Effector memory CD8-positive, alpha-beta T cell (primary cell): ENCODE data around the gene DENND4B.
"Not testable (repeated sequence)": the region's sequence is repeated elsewhere in the genome, so short reads cannot be mapped to it uniquely, and the experiment has no call there.

Source experiments
- ATAC-seq: fragments of 150-1000 bp; cut with Tn5 transposase; replicated peaks from 2 replicates; pipeline ENCODE4 v1.10.0; 2021; ENCODE audit warnings: mild to moderate bottlenecking, moderate library complexity
- DNase-seq, 3 experiments: peaks; one replicate each; pipeline ENCODE4 v3.0.0; 2021
- H3K27ac Mint-ChIP-seq, 2 donors: one replicate each; pipeline ENCODE4 v1.8.0; 2022; ENCODE audit warnings: mild to moderate bottlenecking in 2 of 2, mixed read lengths in 2 of 2, moderate library complexity in 2 of 2
- H3K27me3 Mint-ChIP-seq, 2 donors: one replicate each; pipeline ENCODE4 v1.8.0; 2022; ENCODE audit warnings: mixed read lengths in 2 of 2
- H3K36me3 Mint-ChIP-seq: one replicate; pipeline ENCODE4 v1.8.0; 2022; ENCODE audit warnings: mild to moderate bottlenecking, moderate library complexity, mixed read lengths; ENCODE audit not compliant: insufficient read depth
- H3K4me1 Mint-ChIP-seq, 2 donors: one replicate each; pipeline ENCODE4 v1.8.0; 2022; ENCODE audit warnings: low read depth in 2 of 2, mixed read lengths in 2 of 2
- H3K4me3 Mint-ChIP-seq, 2 donors: one replicate each; pipeline ENCODE4 v1.8.0; 2022; ENCODE audit warnings: mild to moderate bottlenecking in 2 of 2, mixed read lengths in 2 of 2, moderate library complexity in 2 of 2
- H3K9me3 Mint-ChIP-seq, 2 donors: one replicate each; pipeline ENCODE4 v1.8.0; 2022; ENCODE audit warnings: mixed read lengths in 2 of 2

Gene DENND4B

DNA sequence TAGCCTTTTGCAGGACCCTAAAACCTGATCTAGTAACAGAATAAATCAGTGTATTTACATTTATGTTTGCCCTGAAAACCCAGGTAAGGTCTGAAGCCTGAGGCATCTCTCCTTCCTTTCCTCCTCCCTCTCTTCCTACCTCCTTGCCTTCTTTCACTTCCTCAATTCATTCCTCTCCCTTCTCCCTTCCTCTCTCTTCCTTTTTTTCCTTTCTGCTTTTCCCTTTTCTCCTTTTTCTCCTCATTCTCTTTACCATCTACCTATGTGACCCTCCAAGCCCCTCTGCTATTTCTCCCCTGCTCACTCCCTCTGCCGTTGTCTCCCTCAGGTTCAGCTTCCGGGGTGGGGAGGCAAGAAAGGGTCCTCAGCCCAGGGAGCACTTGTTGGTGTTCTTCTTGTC lies 35.2 kb upstream of the DENND4B start:
- H3K36me3 Mint-ChIP-seq, DNase-seq, H3K27ac Mint-ChIP-seq, ATAC-seq, H3K4me3 Mint-ChIP-seq, H3K9me3 Mint-ChIP-seq: not testable (repeated sequence)
- peaks cover 9 to 14% of the 10 kb centered on the region in 2 donors for H3K27me3 Mint-ChIP-seq
- peaks cover 8 to 19% of the 10 kb centered on the region in 2 donors for H3K4me1 Mint-ChIP-seq

DNA sequence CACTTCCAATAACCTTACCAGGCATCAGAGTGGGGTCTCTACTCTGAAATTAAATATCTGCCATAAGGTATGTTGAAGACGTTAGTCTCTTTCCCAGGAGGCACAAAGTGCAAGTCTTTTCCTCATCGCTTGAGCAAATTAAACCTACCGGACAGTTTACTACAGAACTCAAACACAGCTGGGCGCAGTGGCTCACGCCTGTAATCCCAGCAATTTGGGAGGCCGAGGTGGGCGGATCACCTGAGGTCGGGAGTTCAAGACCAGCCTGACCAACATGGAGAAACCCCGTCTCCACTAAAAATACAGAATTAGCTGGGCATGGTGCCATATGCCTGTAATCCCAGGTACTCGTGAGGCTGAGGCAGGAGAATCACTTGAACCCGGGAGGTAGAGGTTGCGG lies 32.6 kb upstream of the DENND4B start:
- H3K4me1 Mint-ChIP-seq = peaks cover 23 to 30% of the 10 kb centered on the region in 2 donors
- H3K9me3 Mint-ChIP-seq, ATAC-seq, H3K27me3 Mint-ChIP-seq, DNase-seq: not testable (repeated sequence)
- peaks cover 30% of the 10 kb centered on the region for H3K36me3 Mint-ChIP-seq
- peak overlapping the region; percentile 93 to 95 for H3K4me3 Mint-ChIP-seq
- H3K27ac Mint-ChIP-seq = peak overlapping the region; percentile 17 to 89

DNA sequence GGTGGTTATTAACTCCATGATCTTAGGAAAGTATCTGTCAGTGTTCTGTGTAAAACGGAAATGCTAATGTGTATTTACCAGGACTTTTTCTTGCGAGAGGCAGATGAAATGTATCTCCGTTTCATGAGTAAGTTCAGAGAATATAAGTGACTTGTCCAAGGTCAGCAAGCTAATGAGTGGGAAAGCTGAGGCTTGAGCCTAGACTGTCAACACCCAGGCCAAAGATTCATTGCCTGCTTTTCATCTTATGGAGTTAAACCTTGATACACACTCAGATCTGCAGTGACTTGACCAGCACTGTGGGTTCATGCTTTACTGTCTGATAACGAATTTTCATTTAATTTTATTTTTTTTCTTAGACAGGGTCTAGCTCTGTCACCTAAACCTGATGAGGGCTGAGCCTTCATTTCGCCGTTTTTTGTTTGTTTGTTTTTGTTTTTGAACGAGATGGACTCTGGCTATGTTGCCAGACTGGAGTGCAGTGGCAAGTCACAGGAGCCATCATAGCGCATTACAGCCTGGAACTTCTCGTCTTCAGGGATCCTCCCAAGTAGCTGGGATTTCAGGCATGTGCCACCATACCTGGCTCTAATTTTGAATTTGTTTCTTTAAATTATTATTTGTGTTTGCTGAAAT lies 31.9 kb upstream of the DENND4B start:
- Mint-ChIP-seq H3K27ac (peak overlapping the region; percentile 89 to 94), H3K4me1 (peaks cover 23 to 30% of the 10 kb centered on the region in 2 donors), H3K36me3 (peaks cover 35% of the 10 kb centered on the region), H3K4me3 (peak overlapping the region; percentile 93 to 95), H3K27me3 (no peaks in the 10 kb centered on the region), H3K9me3 (no peaks in the 10 kb centered on the region)
- DNase-seq (no peak), ATAC-seq (no peak)

GRCh38 chr1:153977250-153978240 lies 31.0 kb upstream of the DENND4B start, which contains the start of gene JTB:
Gene JTB (minus strand): TSS chr1:153977674. CDS start chr1:153977252, 422 bp downstream.
- peak within 1 kb of the TSS; percentile 93 to 95 for H3K4me3 Mint-ChIP-seq

DNA sequence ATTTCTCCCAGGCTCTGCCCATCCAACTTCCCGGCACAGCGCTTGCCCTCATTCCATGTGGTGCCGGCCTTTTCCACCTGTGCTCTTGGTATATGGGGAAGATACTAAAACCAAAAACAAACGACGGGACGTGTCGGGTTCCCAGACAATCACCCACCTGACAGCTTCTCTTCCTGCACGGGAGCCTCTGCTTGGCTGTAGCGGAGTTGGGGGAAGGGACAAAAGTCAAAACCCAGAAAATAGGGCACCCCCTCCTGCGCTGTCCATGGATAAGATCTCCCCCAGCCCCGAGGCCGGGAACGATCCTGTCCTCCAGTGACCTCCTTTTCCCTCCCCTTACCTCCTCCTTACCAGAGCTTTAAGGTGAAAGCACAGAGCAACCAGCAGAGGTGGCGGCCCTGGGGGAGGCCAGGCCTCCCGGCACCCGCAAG lies 30.3 kb upstream of the DENND4B start:
- DNase-seq = no peak

More at GRCh38 chr1:153977250-153978240, 31.0 kb upstream of the DENND4B start, which contains the start of gene JTB:
- H3K9me3 Mint-ChIP-seq = no peaks in the 10 kb centered on the region
- no peaks in the 10 kb centered on the region for H3K27me3 Mint-ChIP-seq
- H3K27ac Mint-ChIP-seq = peak within 1 kb of the TSS; percentile 89 to 94
- peaks cover 23 to 30% of the 10 kb centered on the region in 2 donors for H3K4me1 Mint-ChIP-seq
- peaks cover 35% of the 10 kb centered on the region for H3K36me3 Mint-ChIP-seq
- peak; percentile 71 to 74 (median 72) for DNase-seq
- ATAC-seq = peak; percentile 97

GRCh38 chr1:153973525-153973924 lies 27.0 kb upstream of the DENND4B start:
- Mint-ChIP-seq H3K4me3 (no peak overlapping the region), H3K4me1 (peaks cover 25 to 28% of the 10 kb centered on the region in 2 donors)

More for the DNA sequence above, 30.3 kb upstream of the DENND4B start:
- H3K27ac Mint-ChIP-seq = peak overlapping the region; percentile 89 to 94
- H3K27me3 Mint-ChIP-seq = no peaks in the 10 kb centered on the region
- ATAC-seq = no peak
- H3K4me3 Mint-ChIP-seq = peak overlapping the region; percentile 93 to 95
- peaks cover 35% of the 10 kb centered on the region for H3K36me3 Mint-ChIP-seq
- H3K4me1 Mint-ChIP-seq = peaks cover 23 to 34% of the 10 kb centered on the region in 2 donors
- H3K9me3 Mint-ChIP-seq = no peaks in the 10 kb centered on the region

DNA sequence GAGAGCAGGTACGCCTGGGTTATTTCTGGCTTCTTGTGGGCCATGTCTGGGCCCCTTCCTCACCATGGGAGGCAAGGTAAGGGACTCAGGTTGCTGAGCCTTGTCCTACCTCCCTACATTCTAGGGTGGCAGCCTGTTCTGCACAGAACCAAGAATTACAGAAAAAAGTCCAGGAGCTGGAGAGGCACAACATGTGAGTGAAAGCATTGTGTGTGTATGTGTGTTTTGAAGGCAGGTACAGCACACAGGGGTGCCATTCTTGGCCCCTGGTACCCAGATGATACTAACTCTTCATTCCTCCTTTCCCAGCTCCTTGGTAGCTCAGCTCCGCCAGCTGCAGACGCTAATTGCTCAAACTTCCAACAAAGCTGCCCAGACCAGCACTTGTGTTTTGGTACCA lies 26.6 kb upstream of the DENND4B start:
- DNase-seq (no peak), ATAC-seq (no peak)
- H3K27me3 Mint-ChIP-seq = no peaks in the 10 kb centered on the region
- peak overlapping the region in 1 of 2 donors; percentile 46 for H3K27ac Mint-ChIP-seq
- no peaks in the 10 kb centered on the region for H3K9me3 Mint-ChIP-seq
- peaks cover 35% of the 10 kb centered on the region for H3K36me3 Mint-ChIP-seq
- H3K4me3 Mint-ChIP-seq = no peak overlapping the region
- H3K4me1 Mint-ChIP-seq = peaks cover 24% of the 10 kb centered on the region in 2 donors

More at GRCh38 chr1:153973525-153973924, 27.0 kb upstream of the DENND4B start:
- Mint-ChIP-seq H3K9me3 (no peaks in the 10 kb centered on the region), H3K27ac (no peak overlapping the region), H3K27me3 (no peaks in the 10 kb centered on the region), H3K36me3 (peaks cover 35% of the 10 kb centered on the region)
- ATAC-seq (no peak), DNase-seq (no peak)

DNA sequence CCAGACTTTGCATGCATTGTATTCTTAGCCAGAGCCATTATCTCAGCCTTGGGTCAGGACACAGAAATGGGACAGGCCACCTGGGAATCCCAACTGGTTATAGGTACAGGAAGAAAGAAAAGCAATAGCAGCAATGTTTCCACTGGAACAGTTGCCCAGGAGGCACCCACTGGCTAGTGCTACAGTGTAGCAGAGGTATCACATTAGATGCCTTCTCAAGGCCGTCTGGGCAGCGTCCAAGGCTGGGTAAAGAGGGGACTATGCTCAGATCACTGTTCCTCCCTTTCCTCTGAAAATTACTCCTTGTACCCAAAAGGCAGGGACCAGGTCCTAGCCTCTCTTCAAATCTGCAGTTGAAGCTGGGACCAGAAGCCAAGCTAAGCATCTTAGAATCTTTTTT lies 23.8 kb upstream of the DENND4B start:
- H3K36me3 Mint-ChIP-seq = peaks cover 25% of the 10 kb centered on the region
- DNase-seq (no peak), ATAC-seq (no peak)
- H3K4me1 Mint-ChIP-seq = peaks cover 24 to 25% of the 10 kb centered on the region in 2 donors
- H3K27me3 Mint-ChIP-seq = no peaks in the 10 kb centered on the region
- no peaks in the 10 kb centered on the region for H3K9me3 Mint-ChIP-seq
- no peak overlapping the region for H3K27ac Mint-ChIP-seq
- no peak overlapping the region for H3K4me3 Mint-ChIP-seq

DNA sequence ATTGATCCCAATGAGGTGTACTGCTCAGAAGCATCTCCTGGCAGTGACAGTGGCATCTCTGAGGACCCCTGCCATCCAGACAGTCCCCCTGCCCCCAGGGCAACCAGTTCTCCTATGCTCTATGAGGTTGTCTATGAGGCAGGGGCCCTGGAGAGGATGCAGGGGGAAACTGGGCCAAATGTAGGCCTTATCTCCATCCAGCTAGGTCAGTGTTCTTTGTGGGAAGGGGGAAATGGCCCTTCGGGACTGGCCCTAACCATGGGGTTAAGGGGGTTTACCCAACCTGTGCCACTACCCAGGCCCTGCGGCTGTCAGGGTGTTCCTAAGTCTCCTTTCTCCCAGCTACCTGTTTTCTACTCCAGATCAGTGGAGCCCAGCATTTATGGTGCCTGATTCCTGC lies 22.5 kb upstream of the DENND4B start:
- Mint-ChIP-seq H3K9me3 (no peaks in the 10 kb centered on the region), H3K4me3 (peak overlapping the region in 1 of 2 donors; percentile 9), H3K27me3 (no peaks in the 10 kb centered on the region), H3K4me1 (peaks cover 26 to 30% of the 10 kb centered on the region in 2 donors), H3K27ac (peak overlapping the region in 1 of 2 donors; percentile 98), H3K36me3 (peaks cover 11% of the 10 kb centered on the region)
- DNase-seq (no peak), ATAC-seq (no peak)

DNA sequence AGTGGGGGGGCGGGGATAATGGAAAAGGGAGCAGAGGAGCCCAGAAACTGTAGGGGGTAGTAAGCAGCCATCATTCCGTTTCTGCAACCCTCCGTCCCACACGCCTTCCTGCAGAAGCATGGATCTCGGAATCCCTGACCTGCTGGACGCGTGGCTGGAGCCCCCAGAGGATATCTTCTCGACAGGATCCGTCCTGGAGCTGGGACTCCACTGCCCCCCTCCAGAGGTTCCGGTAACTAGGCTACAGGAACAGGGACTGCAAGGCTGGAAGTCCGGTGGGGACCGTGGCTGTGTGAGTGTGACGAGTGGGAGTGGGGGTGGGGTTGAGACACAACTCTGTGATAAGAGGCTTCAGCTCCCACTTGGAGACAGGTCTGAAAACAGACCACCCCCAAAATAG lies 21.9 kb upstream of the DENND4B start:
- DNase-seq (no peak), ATAC-seq (no peak)
- peak overlapping the region; percentile 96 to 99 for H3K4me3 Mint-ChIP-seq
- H3K27ac Mint-ChIP-seq = peak overlapping the region in 1 of 2 donors; percentile 98
- H3K9me3 Mint-ChIP-seq = no peaks in the 10 kb centered on the region
- H3K36me3 Mint-ChIP-seq = peaks cover 8% of the 10 kb centered on the region
- no peaks in the 10 kb centered on the region for H3K27me3 Mint-ChIP-seq
- peaks cover 31 to 34% of the 10 kb centered on the region in 2 donors for H3K4me1 Mint-ChIP-seq

DNA sequence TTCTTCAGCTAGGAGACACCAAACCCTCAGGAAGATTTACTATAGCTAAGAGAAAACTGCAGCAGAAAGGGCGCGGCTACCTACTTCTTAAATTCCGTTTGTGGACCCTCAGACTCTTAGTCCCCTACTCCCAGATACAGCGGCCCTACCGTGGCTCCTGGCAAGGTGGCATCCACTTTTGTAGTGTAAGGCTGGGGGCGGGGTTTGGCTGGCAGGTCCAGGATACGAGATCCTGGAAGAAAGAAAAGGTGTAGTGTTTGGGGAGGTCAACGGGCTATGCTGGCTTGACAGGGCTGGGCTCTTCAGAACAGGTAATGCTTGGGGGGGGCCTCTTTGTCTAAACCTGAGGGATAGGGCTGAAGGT lies 21.5 kb upstream of the DENND4B start:
- peak overlapping the region; percentile 92 to 98 for H3K27ac Mint-ChIP-seq
- peak overlapping the region; percentile 96 to 99 for H3K4me3 Mint-ChIP-seq
- peaks cover 8% of the 10 kb centered on the region for H3K36me3 Mint-ChIP-seq
- ATAC-seq = no peak
- H3K9me3 Mint-ChIP-seq = no peaks in the 10 kb centered on the region
- no peak for DNase-seq
- H3K27me3 Mint-ChIP-seq = no peaks in the 10 kb centered on the region
- H3K4me1 Mint-ChIP-seq = peaks cover 31 to 34% of the 10 kb centered on the region in 2 donors

DNA sequence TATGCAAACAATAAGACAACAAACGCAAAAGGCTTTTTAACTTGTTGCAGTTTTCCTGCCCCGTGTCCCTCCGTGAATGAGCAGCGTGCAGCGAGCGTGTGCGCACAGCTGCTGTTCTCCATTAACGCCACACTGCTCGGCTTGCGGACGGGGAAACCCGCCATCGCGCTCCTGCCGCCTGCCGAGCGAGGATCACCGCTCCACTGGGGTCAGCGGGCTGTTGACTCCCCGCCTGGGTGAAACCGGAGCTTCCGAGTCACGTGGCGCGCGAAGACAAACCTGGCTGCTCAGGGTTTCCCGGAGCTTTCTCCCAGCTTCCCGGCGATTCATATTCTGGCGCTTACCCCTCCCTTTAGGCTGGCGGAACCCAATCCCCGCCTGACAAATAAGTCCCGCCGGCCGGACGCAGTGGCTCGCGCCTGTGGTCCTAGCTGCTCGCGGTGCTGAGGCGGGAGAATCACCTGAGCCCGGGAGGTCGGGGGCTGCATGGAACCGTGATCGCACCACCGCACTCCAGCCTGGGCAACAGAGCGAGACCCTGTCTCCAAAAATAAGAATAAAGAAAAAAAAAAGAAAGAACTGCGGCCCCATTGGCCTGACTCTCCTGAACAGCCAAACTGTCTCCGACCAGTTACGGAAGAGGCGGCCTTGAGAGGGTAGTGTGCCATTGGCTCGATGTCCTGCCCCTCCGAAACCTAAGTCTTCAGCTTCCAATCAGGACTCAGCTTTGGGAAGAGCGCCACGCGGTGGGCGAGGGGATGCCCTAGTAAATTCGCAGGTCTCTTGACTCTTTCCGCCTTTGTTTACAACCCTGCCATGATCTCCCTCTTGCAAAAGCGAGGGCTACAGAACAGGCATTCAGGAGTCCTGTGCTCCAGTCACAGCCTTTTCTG lies 20.8 kb upstream of the DENND4B start, which contains the start of gene CREB3L4:
Gene CREB3L4, plus strand, starts transcription at position 796 of the 893 bp plus-strand sequence. CDS start 624 bp downstream, outside the sequence.
- peak within 1 kb of the TSS; percentile 92 to 98 for H3K27ac Mint-ChIP-seq
- peaks cover 8% of the 10 kb centered on the region for H3K36me3 Mint-ChIP-seq
- H3K4me3 Mint-ChIP-seq = peak within 1 kb of the TSS; percentile 96 to 99
- DNase-seq (peak; percentile 71 to 77 (median 74)), ATAC-seq (peak; percentile 87)
- peaks cover 37 to 40% of the 10 kb centered on the region in 2 donors for H3K4me1 Mint-ChIP-seq
- no peaks in the 10 kb centered on the region for H3K27me3 Mint-ChIP-seq
- no peaks in the 10 kb centered on the region for H3K9me3 Mint-ChIP-seq
